ENCODE data around the gene RHOC.

DNA sequence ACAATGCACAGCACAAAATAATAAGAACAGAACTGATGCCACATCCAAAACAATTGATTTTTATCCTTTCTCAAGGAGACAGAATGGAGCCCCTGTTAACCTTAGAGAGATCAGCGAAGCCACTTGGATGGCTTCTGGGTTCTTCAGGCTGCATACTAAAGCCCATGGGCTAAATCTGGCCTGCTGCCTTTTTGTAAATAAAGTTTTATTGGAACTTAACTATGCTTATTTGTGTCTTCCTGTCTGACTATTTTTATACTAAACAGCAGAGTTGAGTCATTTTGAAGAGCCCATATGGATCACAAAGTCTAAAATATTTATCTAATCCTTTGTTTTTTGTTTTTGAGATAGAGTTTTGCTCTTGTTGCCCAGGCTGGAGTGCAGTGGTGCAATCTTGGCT is 24.5 kb upstream of the RHOC start:
- TF ChIP-seq POLR2A (IDR thresholded peaks at IDR 0.05; ENCODE audit: borderline replicate concordance, extremely low read depth, insufficient read depth, insufficient read length), result no peak
- TF ChIP-seq, protein P1, sequence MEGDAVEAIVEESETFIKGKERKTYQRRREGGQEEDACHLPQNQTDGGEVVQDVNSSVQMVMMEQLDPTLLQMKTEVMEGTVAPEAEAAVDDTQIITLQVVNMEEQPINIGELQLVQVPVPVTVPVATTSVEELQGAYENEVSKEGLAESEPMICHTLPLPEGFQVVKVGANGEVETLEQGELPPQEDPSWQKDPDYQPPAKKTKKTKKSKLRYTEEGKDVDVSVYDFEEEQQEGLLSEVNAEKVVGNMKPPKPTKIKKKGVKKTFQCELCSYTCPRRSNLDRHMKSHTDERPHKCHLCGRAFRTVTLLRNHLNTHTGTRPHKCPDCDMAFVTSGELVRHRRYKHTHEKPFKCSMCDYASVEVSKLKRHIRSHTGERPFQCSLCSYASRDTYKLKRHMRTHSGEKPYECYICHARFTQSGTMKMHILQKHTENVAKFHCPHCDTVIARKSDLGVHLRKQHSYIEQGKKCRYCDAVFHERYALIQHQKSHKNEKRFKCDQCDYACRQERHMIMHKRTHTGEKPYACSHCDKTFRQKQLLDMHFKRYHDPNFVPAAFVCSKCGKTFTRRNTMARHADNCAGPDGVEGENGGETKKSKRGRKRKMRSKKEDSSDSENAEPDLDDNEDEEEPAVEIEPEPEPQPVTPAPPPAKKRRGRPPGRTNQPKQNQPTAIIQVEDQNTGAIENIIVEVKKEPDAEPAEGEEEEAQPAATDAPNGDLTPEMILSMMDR (IDR thresholded peaks at IDR 0.05 in 2 of 3, conservative IDR thresholded peaks at IDR 0.05 in 1 of 3; ENCODE audit: borderline replicate concordance in 1 of 3, insufficient read depth in 1 of 3, low read depth in 2 of 3, low read length in 2 of 3), result no peak
- no peak for TF ChIP-seq CEBPB (IDR thresholded peaks at IDR 0.05; ENCODE audit: low read depth)
- no peak for TF ChIP-seq SIN3A (IDR thresholded peaks at IDR 0.05; ENCODE audit: low read depth)
- TF ChIP-seq, protein P2, sequence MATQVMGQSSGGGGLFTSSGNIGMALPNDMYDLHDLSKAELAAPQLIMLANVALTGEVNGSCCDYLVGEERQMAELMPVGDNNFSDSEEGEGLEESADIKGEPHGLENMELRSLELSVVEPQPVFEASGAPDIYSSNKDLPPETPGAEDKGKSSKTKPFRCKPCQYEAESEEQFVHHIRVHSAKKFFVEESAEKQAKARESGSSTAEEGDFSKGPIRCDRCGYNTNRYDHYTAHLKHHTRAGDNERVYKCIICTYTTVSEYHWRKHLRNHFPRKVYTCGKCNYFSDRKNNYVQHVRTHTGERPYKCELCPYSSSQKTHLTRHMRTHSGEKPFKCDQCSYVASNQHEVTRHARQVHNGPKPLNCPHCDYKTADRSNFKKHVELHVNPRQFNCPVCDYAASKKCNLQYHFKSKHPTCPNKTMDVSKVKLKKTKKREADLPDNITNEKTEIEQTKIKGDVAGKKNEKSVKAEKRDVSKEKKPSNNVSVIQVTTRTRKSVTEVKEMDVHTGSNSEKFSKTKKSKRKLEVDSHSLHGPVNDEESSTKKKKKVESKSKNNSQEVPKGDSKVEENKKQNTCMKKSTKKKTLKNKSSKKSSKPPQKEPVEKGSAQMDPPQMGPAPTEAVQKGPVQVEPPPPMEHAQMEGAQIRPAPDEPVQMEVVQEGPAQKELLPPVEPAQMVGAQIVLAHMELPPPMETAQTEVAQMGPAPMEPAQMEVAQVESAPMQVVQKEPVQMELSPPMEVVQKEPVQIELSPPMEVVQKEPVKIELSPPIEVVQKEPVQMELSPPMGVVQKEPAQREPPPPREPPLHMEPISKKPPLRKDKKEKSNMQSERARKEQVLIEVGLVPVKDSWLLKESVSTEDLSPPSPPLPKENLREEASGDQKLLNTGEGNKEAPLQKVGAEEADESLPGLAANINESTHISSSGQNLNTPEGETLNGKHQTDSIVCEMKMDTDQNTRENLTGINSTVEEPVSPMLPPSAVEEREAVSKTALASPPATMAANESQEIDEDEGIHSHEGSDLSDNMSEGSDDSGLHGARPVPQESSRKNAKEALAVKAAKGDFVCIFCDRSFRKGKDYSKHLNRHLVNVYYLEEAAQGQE (IDR thresholded peaks at IDR 0.05; ENCODE audit: low read depth), result no peak
- TF ChIP-seq SRF (IDR thresholded peaks at IDR 0.05; ENCODE audit: low read depth), result no peak
- TF ChIP-seq, protein P3, sequence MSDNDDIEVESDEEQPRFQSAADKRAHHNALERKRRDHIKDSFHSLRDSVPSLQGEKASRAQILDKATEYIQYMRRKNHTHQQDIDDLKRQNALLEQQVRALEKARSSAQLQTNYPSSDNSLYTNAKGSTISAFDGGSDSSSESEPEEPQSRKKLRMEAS (IDR thresholded peaks at IDR 0.05), result no peak
- TF ChIP-seq EZH2 (IDR thresholded peaks at IDR 0.05), result no peak
- TF ChIP-seq ZNF274 (IDR thresholded peaks at IDR 0.05; ENCODE audit: low read depth, low read length), result no peak
- TF ChIP-seq TCF7L2 (IDR thresholded peaks at IDR 0.05; ENCODE audit: borderline replicate concordance, extremely low read depth, insufficient read depth, insufficient read length), result no peak
- TF ChIP-seq, protein P4, sequence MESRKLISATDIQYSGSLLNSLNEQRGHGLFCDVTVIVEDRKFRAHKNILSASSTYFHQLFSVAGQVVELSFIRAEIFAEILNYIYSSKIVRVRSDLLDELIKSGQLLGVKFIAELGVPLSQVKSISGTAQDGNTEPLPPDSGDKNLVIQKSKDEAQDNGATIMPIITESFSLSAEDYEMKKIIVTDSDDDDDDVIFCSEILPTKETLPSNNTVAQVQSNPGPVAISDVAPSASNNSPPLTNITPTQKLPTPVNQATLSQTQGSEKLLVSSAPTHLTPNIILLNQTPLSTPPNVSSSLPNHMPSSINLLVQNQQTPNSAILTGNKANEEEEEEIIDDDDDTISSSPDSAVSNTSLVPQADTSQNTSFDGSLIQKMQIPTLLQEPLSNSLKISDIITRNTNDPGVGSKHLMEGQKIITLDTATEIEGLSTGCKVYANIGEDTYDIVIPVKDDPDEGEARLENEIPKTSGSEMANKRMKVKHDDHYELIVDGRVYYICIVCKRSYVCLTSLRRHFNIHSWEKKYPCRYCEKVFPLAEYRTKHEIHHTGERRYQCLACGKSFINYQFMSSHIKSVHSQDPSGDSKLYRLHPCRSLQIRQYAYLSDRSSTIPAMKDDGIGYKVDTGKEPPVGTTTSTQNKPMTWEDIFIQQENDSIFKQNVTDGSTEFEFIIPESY (IDR thresholded peaks at IDR 0.05; ENCODE audit: extremely low read depth, insufficient replicate concordance, low read length), result no peak
- no peak for TF ChIP-seq SP1 (IDR thresholded peaks at IDR 0.05; ENCODE audit: low read depth)

Data from HCT116 (cell line).